ENCODE measurements around the gene ENDOD1.

GRCh38 chr11:95055283-95055897, 34.3 kb upstream of the ENDOD1 start:
- no peak for TF ChIP-seq POLR2A (IDR thresholded peaks at IDR 0.05)
- no peak for TF ChIP-seq CTCF (IDR thresholded peaks at IDR 0.05)
- TF ChIP-seq POLR2AphosphoS5 (IDR thresholded peaks at IDR 0.05) = no peak

Data from prostate gland (tissue), 2 donors.